Mucosa of descending colon (tissue), 3 donors: ENCODE results near the gene PDLIM7. TPM values are rescaled to one million over a fixed set of nuclear protein-coding genes. Genes with fewer than 3 reads are reported as not detected.
A peak's percentile ranks its signal among the peaks of the same experiment; 100 is the strongest.

ENCODE experiments used
- ATAC-seq: fragments of 200-7000 bp; cut with Tn5 transposase; one replicate; pipeline ENCODE4 v1.9.1; 2020; ENCODE audit warnings: mild to moderate bottlenecking, moderate library complexity
- DNase-seq, 3 donors: peaks; one replicate each; pipeline ENCODE4 v3.0.0-alpha.2; 2020
- H3K36me3 ChIP-seq: fragments of 200-600 bp; one replicate; pipeline ENCODE4 v1.8.0; 2021; ENCODE audit warnings: low read depth, mild to moderate bottlenecking
- H3K4me1 ChIP-seq: fragments of 200-600 bp; one replicate; pipeline ENCODE4 v1.8.0; 2021; ENCODE audit warnings: low read depth, mild to moderate bottlenecking
- H3K4me3 ChIP-seq: fragments of 200-600 bp; one replicate; pipeline ENCODE4 v1.8.0; 2021; ENCODE audit warnings: mild to moderate bottlenecking
- H3K9me3 ChIP-seq: fragments of 200-600 bp; one replicate; pipeline ENCODE4 v1.8.0; 2021; ENCODE audit warnings: mild to moderate bottlenecking
- CTCF ChIP-seq: fragments of 200-600 bp; IDR thresholded peaks from one replicate; pipeline ENCODE4 v1.8.0; 2022; ENCODE audit warnings: antibody characterized with exemption, mild to moderate bottlenecking
- intact Hi-C, 2 donors: fragments of 100-400 bp; cut with DNase I in 1 of 2; cut with micrococcal nuclease in 1 of 2; formaldehyde crosslinking; loops; one replicate each; pipeline versions ENCODE4 v1.11.0 to v1.11.1; 2022; cut with DNase I, micrococcal nuclease
- total RNA-seq, 3 donors: library from RNA; stranded (reverse); fragmentation: NEBNext Ultra II Directional in 2 of 3; extraction: Animal tissue kit (Norgen Biotek cat#: 25700) in 2 of 3; gene quantifications; one replicate each; pipeline versions ENCODE4 v1.2.1 to v1.2.4, GENCODE V29; 2021 to 2023
- donor health status: DM: no; HTN: no; CAD: no; lungs with moderate emphysema.
- donor health status: DM: no; HTN: no; CAD: no.
- donor health status: DM: no; HTN: yes; CAD: no.

PDLIM7 gene
- total RNA-seq, 3 donors from 2014 or later = 12.9 to 333 (median 54.0) TPM

DNA sequence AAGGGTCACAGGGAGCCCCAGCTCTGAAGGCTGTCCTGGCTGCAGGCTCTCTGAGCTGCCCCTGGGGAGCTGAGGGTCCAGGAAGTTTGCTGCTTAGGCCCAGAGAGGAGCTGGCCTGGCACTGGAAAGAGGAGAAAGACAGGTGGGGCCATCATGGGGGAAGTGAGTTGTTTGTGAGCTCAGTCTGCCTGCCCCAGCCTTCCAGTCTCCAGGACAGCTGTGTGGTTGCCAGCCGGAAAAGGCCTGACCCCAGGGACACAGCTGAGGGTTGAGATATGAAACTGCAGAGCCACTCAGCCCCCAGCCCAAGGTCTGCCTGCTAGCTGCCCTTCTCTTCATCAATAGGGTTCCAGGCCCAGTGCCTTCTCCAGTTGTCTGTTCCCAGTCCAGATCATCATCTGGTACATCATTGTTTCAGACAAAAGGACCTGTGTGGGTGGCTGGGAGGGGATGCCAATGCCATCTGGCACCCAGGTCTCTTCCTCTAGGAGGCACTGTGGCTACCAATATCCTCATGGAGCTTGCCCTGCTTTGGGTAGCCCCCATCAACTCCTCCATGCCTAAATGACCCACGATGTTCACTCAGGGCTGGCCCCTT is 23.6 kb upstream of the PDLIM7 start:
- intact Hi-C loops = no loop called here
- peak in 1 of 3 donors; percentile 31 for DNase-seq
- no peak for ATAC-seq
- no peak for TF ChIP-seq CTCF
- peaks cover 7% of the 10 kb centered on the region for H3K4me1 ChIP-seq
- no peak overlapping the region for H3K4me3 ChIP-seq
- peaks cover 4% of the 10 kb centered on the region for H3K36me3 ChIP-seq
- H3K9me3 ChIP-seq = no peaks in the 10 kb centered on the region

DNA sequence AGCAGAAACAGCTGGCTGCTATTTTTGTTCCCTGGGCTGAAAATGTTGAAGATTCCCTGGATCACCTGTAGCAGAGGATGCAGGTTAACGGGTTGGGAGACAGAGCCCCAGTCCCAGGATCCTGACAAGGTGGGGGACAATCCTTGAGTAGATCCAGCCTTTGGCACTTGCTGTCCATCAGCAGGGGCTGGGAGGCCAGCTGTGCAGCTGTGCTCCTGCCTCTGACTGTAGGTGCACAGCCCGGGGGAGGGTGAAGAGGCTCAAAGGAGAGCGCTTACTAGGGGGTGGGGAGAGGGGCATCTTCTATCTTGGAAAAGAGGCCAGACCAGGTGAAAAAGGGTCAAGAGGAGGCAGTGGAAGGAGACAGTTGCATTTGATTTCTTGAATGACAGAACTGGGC is 22.9 kb upstream of the PDLIM7 start:
- intact Hi-C loops = no loop called here
- H3K9me3 ChIP-seq = no peaks in the 10 kb centered on the region
- no peak overlapping the region for H3K4me3 ChIP-seq
- peaks cover 11% of the 10 kb centered on the region for H3K4me1 ChIP-seq
- no peak for ATAC-seq
- no peak for TF ChIP-seq CTCF
- DNase-seq = no peak
- peaks cover 4% of the 10 kb centered on the region for H3K36me3 ChIP-seq

DNA sequence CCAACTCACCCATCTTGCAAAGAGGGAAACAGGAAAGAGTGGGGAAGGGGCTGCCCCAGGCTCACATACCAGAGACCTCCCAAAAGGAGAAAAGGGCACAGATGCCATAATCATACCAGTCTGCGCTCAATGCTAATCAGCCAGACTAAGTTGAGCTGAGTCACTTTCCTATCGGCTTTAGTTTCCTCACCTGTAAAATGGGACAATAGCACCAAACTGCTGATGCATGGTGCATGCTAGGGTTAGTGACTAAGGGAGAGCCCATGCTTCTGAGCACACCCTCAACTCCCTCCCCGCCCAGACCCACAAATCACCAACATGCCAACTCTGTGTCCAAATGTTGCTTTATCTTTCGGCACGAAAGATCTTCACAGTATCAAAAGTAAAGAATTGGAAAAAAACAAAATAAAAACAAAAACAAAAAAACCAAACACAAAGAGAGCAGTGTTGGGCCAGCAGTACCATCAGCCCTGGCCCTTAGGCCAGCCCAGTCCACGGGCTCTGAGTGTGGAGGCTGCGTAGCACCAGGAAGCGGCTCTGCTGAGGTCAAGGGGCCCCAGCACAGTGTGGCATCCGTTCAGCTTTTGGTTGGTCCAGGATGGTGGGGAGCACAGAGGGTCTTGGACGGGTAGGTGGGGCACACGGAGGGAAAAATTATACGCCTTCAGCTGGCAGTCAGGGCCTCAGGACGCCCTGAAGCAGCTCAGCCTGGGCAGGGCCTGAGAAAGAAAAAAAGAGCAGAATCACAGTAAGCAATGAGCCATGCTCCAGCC is 22.2 kb upstream of the PDLIM7 start:
- H3K4me1 ChIP-seq = peaks cover 11% of the 10 kb centered on the region
- DNase-seq = no peak
- no peak for TF ChIP-seq CTCF
- no peak for ATAC-seq
- intact Hi-C loops = no loop called here
- H3K4me3 ChIP-seq = no peak overlapping the region
- H3K9me3 ChIP-seq = no peaks in the 10 kb centered on the region
- peaks cover 4% of the 10 kb centered on the region for H3K36me3 ChIP-seq

- H3K4me3 ChIP-seq = peak within 1 kb of the TSS; percentile 89
- H3K36me3 ChIP-seq = no peaks in the 10 kb centered on the region
- no peaks in the 10 kb centered on the region for H3K9me3 ChIP-seq
- ATAC-seq (peak; percentile 95), DNase-seq (peak; percentile 95 to 97 (median 96))
- TF ChIP-seq CTCF = no peak
- peaks cover 11% of the 10 kb centered on the region for H3K4me1 ChIP-seq
- intact Hi-C loops = no loop called here
Observed at GRCh38 chr5:177516601-177517568, 19.5 kb upstream of the PDLIM7 start, which contains the start of gene DDX41. TSS of gene DDX41 (minus strand) at chr5:177516961. CDS start at chr5:177516945, 16 bp downstream.

GRCh38 chr5:177515580-177515979 is 18.2 kb upstream of the PDLIM7 start:
- TF ChIP-seq CTCF = no peak
- ATAC-seq (no peak), DNase-seq (peak in 1 of 3 donors; percentile 22)
- intact Hi-C loops = no loop called here
- H3K4me3 ChIP-seq = no peak overlapping the region
- H3K9me3 ChIP-seq = no peaks in the 10 kb centered on the region
- no peaks in the 10 kb centered on the region for H3K36me3 ChIP-seq
- peaks cover 11% of the 10 kb centered on the region for H3K4me1 ChIP-seq
